ENCODE data around the gene OR10A7. TPM values are rescaled to one million over a fixed set of nuclear protein-coding genes. Genes with fewer than 3 reads are reported as not detected.

Gene OR10A7
- total and polyA plus RNA-seq, 8 donors, result not detected

DNA sequence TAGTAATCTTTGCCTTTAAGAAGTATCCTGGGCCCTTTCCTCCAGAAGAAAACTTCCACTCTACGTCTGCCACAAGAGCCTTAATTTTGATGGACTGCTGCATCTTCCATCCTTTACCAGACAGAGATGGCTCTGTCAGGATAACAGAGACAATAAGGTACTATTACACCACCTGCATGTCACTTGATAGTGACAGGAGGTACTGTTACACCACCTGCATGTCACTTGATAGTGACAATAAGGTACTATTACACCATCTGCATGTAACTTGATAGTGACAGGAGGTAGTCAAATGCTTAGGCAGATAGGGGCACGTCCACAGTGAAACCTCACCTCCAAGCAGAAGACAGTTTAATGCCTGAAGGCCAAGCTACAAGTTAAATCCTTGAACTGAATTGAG is 37.5 kb downstream of the OR10A7 start:
- no peaks in the 10 kb centered on the region for H3K9me3 ChIP-seq
- intact Hi-C loops (cut with DNase I), result no loop called here
- TF ChIP-seq, protein P1, sequence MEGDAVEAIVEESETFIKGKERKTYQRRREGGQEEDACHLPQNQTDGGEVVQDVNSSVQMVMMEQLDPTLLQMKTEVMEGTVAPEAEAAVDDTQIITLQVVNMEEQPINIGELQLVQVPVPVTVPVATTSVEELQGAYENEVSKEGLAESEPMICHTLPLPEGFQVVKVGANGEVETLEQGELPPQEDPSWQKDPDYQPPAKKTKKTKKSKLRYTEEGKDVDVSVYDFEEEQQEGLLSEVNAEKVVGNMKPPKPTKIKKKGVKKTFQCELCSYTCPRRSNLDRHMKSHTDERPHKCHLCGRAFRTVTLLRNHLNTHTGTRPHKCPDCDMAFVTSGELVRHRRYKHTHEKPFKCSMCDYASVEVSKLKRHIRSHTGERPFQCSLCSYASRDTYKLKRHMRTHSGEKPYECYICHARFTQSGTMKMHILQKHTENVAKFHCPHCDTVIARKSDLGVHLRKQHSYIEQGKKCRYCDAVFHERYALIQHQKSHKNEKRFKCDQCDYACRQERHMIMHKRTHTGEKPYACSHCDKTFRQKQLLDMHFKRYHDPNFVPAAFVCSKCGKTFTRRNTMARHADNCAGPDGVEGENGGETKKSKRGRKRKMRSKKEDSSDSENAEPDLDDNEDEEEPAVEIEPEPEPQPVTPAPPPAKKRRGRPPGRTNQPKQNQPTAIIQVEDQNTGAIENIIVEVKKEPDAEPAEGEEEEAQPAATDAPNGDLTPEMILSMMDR (IDR thresholded peaks at IDR 0.05), result no peak
- DNase-seq, result no peak
- ATAC-seq, result no peak
- no peak for FAIRE-seq
- no peaks in the 10 kb centered on the region for H3K4me1 ChIP-seq
- H3K27ac ChIP-seq, result no peak overlapping the region
- WGBS, 2 donors, result 58 to 80% methylated on average over 2 of the region's 2 CpGs
- H3K36me3 ChIP-seq, result no peaks in the 10 kb centered on the region
- H3K27me3 ChIP-seq, result no peaks in the 10 kb centered on the region
- no peak overlapping the region for H3K4me3 ChIP-seq

Other genes starting within 250 kb of the OR10A7 start
- gene TESPA1, start 236.3 kb upstream of the OR10A7 start, total RNA-seq, result under 1 TPM; 0.14 to 0.60 (median 0.35) TPM
- gene TESPA1, start 236.3 kb upstream of the OR10A7 start, polyA plus RNA-seq, result under 1 TPM; 0.08 to 0.14 TPM
- not detected for gene NEUROD4, start 201.1 kb upstream of the OR10A7 start, total RNA-seq
- under 1 TPM in 1 of 2 donors, not detected in 1; 0.02 TPM for gene NEUROD4, start 201.1 kb upstream of the OR10A7 start, polyA plus RNA-seq
- gene OR9K2, start 94.6 kb upstream of the OR10A7 start, total RNA-seq, result not detected
- gene OR9K2, start 94.6 kb upstream of the OR10A7 start, polyA plus RNA-seq, result not detected
- gene OR6C74, start 23.6 kb downstream of the OR10A7 start, total RNA-seq, result not detected
- gene OR6C74, start 23.6 kb downstream of the OR10A7 start, polyA plus RNA-seq, result not detected
- not detected for gene OR6C6, start 75.5 kb downstream of the OR10A7 start, total RNA-seq
- gene OR6C6, start 75.5 kb downstream of the OR10A7 start, polyA plus RNA-seq, result not detected
- gene OR6C1, start 93.3 kb downstream of the OR10A7 start, total RNA-seq, result not detected
- gene OR6C1, start 93.3 kb downstream of the OR10A7 start, polyA plus RNA-seq, result not detected
- gene OR6C3, start 109.7 kb downstream of the OR10A7 start, total RNA-seq, result not detected
- gene OR6C3, start 109.7 kb downstream of the OR10A7 start, polyA plus RNA-seq, result not detected
- gene OR6C75, start 141.9 kb downstream of the OR10A7 start, total RNA-seq, result not detected
- not detected for gene OR6C75, start 141.9 kb downstream of the OR10A7 start, polyA plus RNA-seq
- not detected for gene OR6C65, start 179.5 kb downstream of the OR10A7 start, total RNA-seq
- gene OR6C65, start 179.5 kb downstream of the OR10A7 start, polyA plus RNA-seq, result not detected
- not detected for gene OR6C76, start 205.2 kb downstream of the OR10A7 start, total RNA-seq
- gene OR6C76, start 205.2 kb downstream of the OR10A7 start, polyA plus RNA-seq, result not detected
- not detected for gene OR6C2, start 223.1 kb downstream of the OR10A7 start, total RNA-seq
- gene OR6C2, start 223.1 kb downstream of the OR10A7 start, polyA plus RNA-seq, result not detected
- not detected for gene OR6C70, start 249.1 kb downstream of the OR10A7 start, total RNA-seq
- not detected for gene OR6C70, start 249.1 kb downstream of the OR10A7 start, polyA plus RNA-seq

Measured in pancreas (tissue), 10 donors.